ENCODE measurements around the gene G3BP2.
"Not testable (repeated sequence)": the region's sequence is repeated elsewhere in the genome, so short reads cannot be mapped to it uniquely, and the experiment has no call there.

G3BP2 gene

GRCh38 chr4:75683482-75684155, 10.4 kb upstream of the G3BP2 start:
- DNase-seq = no peak

DNA sequence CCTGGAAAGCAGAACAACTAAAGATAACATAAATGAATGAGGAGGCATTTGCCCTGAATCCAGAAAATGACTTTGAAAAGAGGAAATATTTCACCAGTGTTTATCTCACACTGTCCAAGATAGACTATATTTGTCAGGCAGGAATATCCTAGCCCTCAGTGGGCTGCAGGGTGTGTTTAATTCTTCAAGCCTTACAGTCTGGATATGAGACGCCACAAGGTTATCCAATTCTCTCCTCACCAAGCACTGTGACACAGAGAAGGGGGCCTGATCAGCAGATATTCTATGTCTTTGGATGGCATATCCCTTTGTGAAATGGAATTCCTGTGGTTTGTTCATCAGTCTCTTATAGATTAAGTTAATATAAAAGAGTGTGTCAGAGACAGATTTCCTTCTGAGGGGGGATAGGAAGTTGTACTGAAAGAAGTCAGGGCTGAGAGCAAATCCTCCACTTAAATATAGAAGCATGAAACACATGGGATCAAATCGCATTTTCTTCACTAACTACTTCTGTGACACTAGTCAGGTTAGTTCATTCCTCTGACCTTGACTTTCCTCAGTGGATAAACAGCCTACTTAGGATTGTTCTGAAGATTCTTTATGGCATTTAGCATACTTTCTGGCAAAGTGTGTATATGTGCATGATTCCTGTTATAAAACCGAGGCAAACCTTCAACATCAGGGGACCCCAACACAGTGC, 6.8 kb upstream of the G3BP2 start:
- no peak for DNase-seq

DNA sequence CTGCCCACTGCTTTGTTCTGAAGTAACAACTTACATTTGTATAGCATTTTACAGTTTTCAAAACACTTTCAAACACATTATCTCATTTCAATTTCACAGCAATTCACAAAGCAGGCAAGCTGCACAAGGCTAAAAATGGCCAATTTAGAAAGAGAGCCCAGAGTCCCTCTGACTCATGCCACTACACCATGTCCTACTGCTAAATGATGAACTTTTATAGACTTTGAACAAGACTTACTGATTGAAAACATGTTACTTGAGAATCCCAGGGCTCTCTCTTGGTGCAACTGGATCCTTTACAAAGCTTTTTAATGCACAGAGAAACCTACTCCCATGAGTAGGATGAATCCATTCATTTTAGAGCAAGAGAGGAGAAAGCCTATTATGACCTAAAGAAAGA, 5.8 kb upstream of the G3BP2 start:
- no peak for DNase-seq

- DNase-seq = no peak
Observed at GRCh38 chr4:75678473-75678872, 5.3 kb upstream of the G3BP2 start.

DNA sequence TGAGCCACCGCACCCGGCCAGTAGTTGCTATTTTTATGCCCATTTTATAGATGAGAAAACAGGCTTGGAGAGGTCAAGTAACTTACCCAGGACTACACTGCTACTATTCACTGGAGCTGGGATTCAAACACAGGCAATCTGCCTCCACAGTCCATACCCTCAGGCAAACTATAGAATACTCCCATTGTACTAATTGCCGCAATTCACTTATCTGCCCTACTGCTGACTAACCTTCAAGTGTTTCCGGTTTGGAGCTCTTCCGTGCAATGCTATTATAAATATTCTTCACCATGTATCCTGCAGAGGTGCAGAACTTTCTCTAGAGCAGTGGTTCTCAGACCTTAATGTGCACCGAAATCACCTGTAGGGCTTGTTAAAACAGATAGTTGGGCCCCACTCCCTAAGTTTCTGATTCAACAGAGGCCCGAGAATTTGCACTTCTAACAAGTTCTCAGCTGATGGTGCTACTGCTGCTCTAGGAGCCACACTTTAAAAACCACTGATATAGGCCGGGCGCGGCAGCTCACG, 1.9 kb upstream of the G3BP2 start:
- no peak for DNase-seq

GRCh38 chr4:75673959-75674328, 733 bp upstream of the G3BP2 start:
- no peak for DNase-seq

- DNase-seq = peak; percentile 86
Observed at GRCh38 chr4:75672461-75673026, 667 bp downstream of the G3BP2 start.

DNA sequence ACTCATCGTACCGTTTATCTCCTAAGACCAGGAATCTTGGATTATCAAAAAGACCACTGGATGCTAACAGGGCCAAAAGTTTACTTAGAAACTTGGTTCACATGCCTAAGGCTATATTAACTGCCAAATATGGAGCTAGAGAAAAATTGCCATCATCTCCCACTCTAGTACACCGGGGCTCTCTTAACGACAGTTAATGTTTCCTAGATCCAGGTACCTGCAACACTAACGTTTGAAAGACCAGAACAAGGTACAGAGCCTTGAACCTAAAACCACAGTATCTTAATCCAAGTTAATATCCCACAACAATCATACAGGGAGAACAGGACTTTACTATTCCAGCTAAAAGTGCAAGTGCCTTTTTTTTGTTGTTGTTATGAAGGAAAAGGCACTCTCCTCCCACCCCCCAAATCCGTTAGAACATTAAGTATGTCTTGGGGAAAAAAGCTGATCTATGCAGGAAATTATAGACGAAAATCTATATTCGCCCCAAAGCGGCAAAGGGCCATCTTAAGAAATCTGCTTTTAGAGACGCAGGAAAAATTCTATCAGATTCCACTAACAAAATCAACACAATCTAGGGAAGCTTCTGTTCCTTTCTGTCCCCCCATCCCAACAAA, 1.3 kb downstream of the G3BP2 start:
- no peak for DNase-seq

GRCh38 chr4:75668596-75668995, 4.6 kb downstream of the G3BP2 start:
- no peak for DNase-seq

- not testable (repeated sequence) for DNase-seq
Observed at GRCh38 chr4:75667636-75668035, 5.6 kb downstream of the G3BP2 start.

- DNase-seq = no peak
Observed at GRCh38 chr4:75666299-75666698, 6.9 kb downstream of the G3BP2 start.

GRCh38 chr4:75664604-75665003, 8.6 kb downstream of the G3BP2 start:
- DNase-seq = not testable (repeated sequence)

DNA sequence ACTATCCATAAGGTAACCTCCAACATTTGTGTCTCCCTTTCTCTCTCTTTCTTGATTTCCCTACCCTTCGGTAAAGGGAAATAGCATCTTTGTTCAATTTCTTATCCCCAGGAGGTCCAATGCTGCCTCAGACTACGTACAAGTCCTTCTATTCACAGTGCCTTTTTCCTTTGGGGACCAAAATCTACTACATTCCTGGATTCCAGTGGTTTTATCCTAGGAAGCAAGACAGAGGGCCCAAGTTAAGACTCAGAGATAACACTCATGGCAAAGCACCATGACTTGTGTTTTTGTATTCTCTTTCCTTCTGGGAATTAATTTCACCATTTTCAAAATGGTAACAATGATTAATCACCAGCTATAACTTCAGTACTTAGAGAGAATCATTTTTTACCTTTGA, 10.6 kb downstream of the G3BP2 start:
- DNase-seq = no peak

DNA sequence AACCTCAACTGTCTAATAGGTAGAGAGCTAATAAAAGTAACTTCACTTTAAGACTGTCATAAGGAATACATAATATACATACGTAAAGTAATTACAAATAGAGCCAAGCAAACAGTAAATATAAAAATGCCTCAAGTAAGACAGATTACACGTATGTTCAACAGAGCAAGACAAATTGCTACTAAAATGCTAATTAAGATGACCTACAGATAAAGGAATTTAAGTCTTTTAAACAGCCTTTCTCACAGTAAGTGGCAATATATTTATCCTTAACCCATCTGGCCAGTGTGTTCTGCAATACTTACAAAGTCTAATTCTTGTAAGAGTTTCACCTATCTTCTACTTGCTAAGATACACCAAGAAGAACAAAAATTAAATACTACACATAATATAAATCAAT, 12.7 kb downstream of the G3BP2 start:
- no peak for DNase-seq

DNA sequence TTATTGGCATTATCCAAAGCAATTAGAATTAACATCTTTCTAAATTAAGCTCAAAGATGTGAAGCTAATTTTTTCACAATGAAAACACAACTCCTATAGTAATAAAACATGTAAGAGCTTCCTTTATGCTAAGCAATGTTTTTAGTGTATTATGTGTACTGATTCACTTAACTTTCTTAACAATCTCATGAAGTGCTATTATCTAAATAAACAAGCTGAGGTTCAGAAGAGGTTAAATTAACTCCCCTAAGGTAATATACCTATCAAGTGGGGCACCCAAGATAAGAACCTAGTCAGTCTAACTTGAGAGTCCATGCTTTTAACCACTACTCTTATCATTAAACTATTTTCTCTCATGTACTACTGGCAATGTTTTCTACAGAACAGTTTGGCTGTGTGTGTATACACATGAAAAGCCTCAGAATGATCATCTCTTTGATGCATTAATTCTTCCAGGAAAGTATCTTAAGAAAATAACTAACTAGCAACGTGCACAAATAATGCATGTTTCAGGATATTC, 13.6 kb downstream of the G3BP2 start:
- DNase-seq = no peak

GRCh38 chr4:75658876-75659275, 14.3 kb downstream of the G3BP2 start:
- DNase-seq = no peak

- no peak for DNase-seq
Observed at GRCh38 chr4:75655562-75655961, 17.6 kb downstream of the G3BP2 start.

GRCh38 chr4:75654905-75655304, 18.3 kb downstream of the G3BP2 start:
- DNase-seq = no peak

GRCh38 chr4:75653845-75654503, 19.2 kb downstream of the G3BP2 start:
- no peak for DNase-seq

DNA sequence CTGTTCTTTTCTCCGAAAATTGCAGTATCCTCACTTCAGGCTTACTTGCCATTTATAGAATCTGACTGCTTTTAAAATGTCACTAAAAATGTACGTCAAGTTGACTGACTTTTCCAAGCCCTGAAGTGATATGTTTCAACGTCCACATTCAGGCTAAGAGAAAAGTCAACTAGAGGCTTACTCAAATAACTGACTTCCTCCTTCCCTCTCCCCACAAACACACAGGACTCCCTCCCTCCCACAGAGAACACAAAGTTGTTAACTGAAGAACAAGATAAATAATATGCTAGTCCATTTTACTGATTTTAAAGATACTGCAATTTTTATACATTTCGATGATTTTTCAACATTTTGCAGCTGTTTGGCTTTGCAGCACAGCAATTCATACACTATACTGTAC, 29.1 kb downstream of the G3BP2 start:
- no peak for DNase-seq

GRCh38 chr4:75643651-75644050, 29.6 kb downstream of the G3BP2 start:
- DNase-seq = no peak

DNA sequence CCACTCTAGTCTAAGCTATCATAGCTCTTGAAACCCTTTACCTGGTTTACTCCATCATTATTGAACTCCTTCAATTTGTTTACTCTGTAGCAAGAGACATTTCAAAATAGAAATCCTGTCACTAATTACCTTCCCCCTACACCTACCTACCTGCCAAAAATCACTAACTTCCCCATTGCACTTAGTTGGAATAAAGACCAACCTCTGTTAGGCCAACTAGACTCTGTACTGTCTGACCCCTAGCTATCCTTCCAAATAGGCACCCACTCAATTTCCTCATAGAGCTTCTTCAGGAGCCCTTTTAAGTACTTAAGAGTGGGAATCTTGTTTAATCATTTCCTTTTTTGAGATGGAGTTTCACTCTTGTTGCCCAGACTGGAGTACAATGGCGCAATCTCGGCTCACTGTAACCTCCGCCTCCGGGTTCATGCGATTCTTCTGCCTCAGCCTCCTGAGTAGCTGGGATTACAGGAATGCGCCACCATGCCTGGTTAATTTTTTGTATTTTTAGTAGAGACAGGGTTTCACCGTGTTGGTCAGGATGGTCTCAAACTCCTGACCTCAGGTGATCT, 34.0 kb downstream of the G3BP2 start:
- DNase-seq = no peak

DNA sequence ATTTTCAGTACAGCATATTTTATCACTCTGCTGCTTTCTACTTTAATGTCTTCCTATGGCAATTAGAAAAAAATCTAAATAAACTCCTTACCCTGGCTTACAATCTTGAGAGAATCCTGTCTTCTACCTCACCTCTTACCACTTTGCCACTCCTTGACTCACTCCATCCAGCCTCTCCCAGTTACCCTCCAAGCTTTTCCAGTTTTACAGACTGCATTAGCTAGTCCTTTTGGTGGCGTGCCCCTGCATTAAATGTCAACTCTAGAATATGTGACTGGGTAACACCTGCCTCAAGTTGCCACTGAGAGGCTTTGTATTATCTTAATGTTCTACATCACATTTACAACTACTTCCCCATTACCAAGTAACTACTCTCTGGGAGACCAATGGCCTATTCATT, 35.4 kb downstream of the G3BP2 start:
- DNase-seq = no peak

All from retina (tissue), 1 donor.